GM12878 (cell line): ENCODE results near the gene FANCL. TPM values are rescaled to one million over a fixed set of nuclear protein-coding genes. Genes with fewer than 3 reads are reported as not detected.

Experiments used
- BCL11A ChIP-seq: IDR thresholded peaks from 2 replicates; pipeline ENCODE4 v1.6.1; 2011; ENCODE audit warnings: low read depth, low read length
- ESRRA ChIP-seq: IDR thresholded peaks from 2 replicates; pipeline ENCODE4 v1.6.1; 2012; ENCODE audit warnings: mild to moderate bottlenecking, low read length, improper control_type of control experiment
- ETV6 ChIP-seq, 2 experiments: fragments of 450-650 bp in 1 of 2; IDR thresholded peaks in 1 of 2; conservative IDR thresholded peaks in 1 of 2; 2 replicates each; pipeline ENCODE4 v1.6.1; 2014; ENCODE audit warnings: antibody characterized with exemption in 1 of 2, borderline replicate concordance in 1 of 2, low read depth in 1 of 2, mild to moderate bottlenecking in 1 of 2, moderate library complexity in 1 of 2
- IKZF1 ChIP-seq: fragments of 450-650 bp; conservative IDR thresholded peaks from 2 replicates; pipeline ENCODE4 v1.6.1; 2017; ENCODE audit warnings: antibody characterized with exemption, mild to moderate bottlenecking
- KAT2A ChIP-seq: conservative IDR thresholded peaks from 2 replicates; pipeline ENCODE4 v1.6.1; 2011; ENCODE audit warnings: low read depth, low read length; ENCODE audit not compliant: control insufficient read depth
- MEF2A ChIP-seq: IDR thresholded peaks from 2 replicates; pipeline ENCODE4 v1.6.1; 2011; ENCODE audit warnings: low read depth, mild to moderate bottlenecking, low read length, moderate library complexity; ENCODE audit not compliant: insufficient read depth
- MXI1 ChIP-seq: fragments of 150-350 bp; IDR thresholded peaks from 2 replicates; pipeline ENCODE4 v1.6.1; 2011; ENCODE audit warnings: low read depth, mild to moderate bottlenecking, inconsistent platforms, low read length, improper control_type of control experiment
- MYB ChIP-seq: fragments of 150-350 bp; IDR thresholded peaks from 2 replicates; pipeline ENCODE4 v1.6.1; 2014; ENCODE audit warnings: mild to moderate bottlenecking, low read depth, low read length, borderline replicate concordance
- NRF1 ChIP-seq: conservative IDR thresholded peaks from 2 replicates; pipeline ENCODE4 v1.6.1; 2011; ENCODE audit warnings: mild to moderate bottlenecking, low read depth, low read length, improper control_type of control experiment
- RCOR1 ChIP-seq: conservative IDR thresholded peaks from 2 replicates; pipeline ENCODE4 v1.6.1; 2012; ENCODE audit warnings: low read depth, low read length, improper control_type of control experiment
- SIN3A ChIP-seq: IDR thresholded peaks from 2 replicates; pipeline ENCODE4 v1.6.1; 2012; ENCODE audit warnings: low read depth, low read length, improper control_type of control experiment
- SPI1 ChIP-seq: IDR thresholded peaks from 2 replicates; pipeline ENCODE4 v1.6.1; 2011; ENCODE audit warnings: low read depth, mild to moderate bottlenecking, low read length, moderate library complexity, borderline replicate concordance; ENCODE audit not compliant: insufficient read depth
- SUPT20H ChIP-seq: IDR thresholded peaks from 2 replicates; pipeline ENCODE4 v1.6.1; 2011; ENCODE audit warnings: low read depth, mild to moderate bottlenecking, low read length, moderate library complexity, borderline replicate concordance; ENCODE audit not compliant: control insufficient read depth
- TARDBP ChIP-seq: IDR thresholded peaks from 2 replicates; pipeline ENCODE4 v1.6.1; 2016; ENCODE audit warnings: borderline replicate concordance
- TCF3 ChIP-seq: IDR thresholded peaks from 2 replicates; pipeline ENCODE4 v1.6.1; 2012; ENCODE audit warnings: low read depth, mild to moderate bottlenecking, low read length, borderline replicate concordance; ENCODE audit not compliant: insufficient read depth
- polyA plus RNA-seq, 11 experiments: library from polyadenylated mRNA; depleted of rRNA in 4 of 11; unstranded in 6 of 11; stranded (reverse) in 5 of 11; fragments of >200 nt; fragmentation: Nextera tagmentation in 4 of 11; fragmentation: Illumina TruSeq in 1 of 11; extraction: Ambion mirVana in 4 of 11; extraction: Trizol in 1 of 11; gene quantifications; 1 replicate in 1 of 11; 2 replicates in 10 of 11; pipeline versions ENCODE4 v1.2.1 to v1.2.3, GENCODE V29; 2011 to 2016; ENCODE audit warnings: inconsistent platforms in 2 of 11, missing spikeins in 2 of 11, low read depth in 1 of 11
- total RNA-seq, 4 experiments: library from RNA; depleted of rRNA in 3 of 4; stranded (reverse); fragments of >200 nt in 3 of 4; fragmentation: Illumina TruSeq in 1 of 4; extraction: Trizol in 1 of 4; gene quantifications; 2 replicates each; pipeline versions ENCODE4 v1.2.1 to v1.2.3, GENCODE V29; 2013 to 2021
- TF ChIP-seq, protein P1 (sequence below): fragments of 450-650 bp; formaldehyde crosslinking; IDR thresholded peaks from 2 replicates; pipeline ENCODE4 v1.4.0; 2022; ENCODE audit warnings: mild to moderate bottlenecking, moderate library complexity
- TF ChIP-seq, protein P2 (sequence below): fragments of 450-650 bp; IDR thresholded peaks from 2 replicates; pipeline ENCODE4 v1.6.1; 2016; ENCODE audit warnings: mild to moderate bottlenecking
- TF ChIP-seq, protein P3 (sequence below): fragments of 450-650 bp; IDR thresholded peaks from 2 replicates; pipeline ENCODE4 v1.6.1; 2017; ENCODE audit warnings: mild to moderate bottlenecking, moderate library complexity

The FANCL gene
- total and polyA plus RNA-seq, 10 of the 15 experiments (the other 5 are each of a cell fraction or from before 2014, with no cell fraction given), result 30.8 to 90.5 (median 52.3) TPM

DNA sequence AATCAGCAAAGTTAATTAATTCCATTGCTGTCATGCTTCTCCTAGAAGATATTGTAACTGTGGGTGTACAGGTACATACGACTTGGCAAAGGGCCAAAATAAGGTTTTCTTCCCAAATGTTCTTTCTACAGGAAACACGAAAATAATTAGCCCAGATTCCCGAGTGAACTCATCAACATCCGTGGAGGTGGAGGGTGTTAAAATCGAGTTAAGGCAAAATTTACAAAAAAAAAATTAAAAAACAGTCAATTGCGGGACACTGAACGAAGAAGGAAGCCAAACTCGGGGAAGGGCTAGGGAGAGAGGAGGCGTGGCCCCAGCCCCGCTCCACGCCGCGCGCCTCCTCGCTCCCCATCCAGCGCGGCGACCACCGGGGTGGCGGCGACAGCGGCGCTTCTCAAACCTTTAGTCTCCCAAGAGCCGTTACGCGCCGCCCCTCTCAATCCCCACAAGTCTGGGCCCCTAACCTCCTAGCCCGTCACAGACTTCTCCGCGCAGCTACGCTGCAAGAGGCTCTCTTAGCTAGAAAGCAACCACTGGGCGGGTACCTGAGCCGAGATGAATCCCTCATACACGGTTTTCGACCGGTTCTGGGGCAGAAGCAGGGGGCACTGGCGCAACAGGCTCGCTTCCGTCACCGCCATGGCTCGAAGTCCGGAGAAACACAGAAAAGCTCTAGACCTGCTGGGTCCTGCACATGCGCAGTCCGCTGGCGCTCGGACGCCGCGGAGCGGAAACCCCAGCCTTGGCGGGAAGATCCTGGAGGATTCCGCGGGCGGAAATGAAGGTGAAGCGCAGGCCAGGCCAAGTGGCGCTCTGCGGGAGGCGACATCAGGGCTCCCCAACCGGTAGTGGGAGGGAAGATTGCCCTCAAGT, at the start of gene FANCL (continued):
- TF ChIP-seq MEF2A (no peak), SPI1 (no peak), BCL11A (0 out of 2 replicates have a peak, but pooled peaks have one; percentile 17), KAT2A (no peak), TCF3 (no peak), ETV6 (conservative IDR thresholded peaks at IDR 0.05 in 1 of 2, IDR thresholded peaks at IDR 0.05 in 1 of 2; ENCODE audit: borderline replicate concordance in 1 of 2, low read depth in 1 of 2) (no peak), TARDBP (no peak), SIN3A (no peak), IKZF1 (peak; percentile 98), NRF1 (peak; percentile 72), SUPT20H (no peak), ESRRA (no peak), MYB (no peak), MXI1 (peak; percentile 71), RCOR1 (no peak)
- TF ChIP-seq, protein P1, sequence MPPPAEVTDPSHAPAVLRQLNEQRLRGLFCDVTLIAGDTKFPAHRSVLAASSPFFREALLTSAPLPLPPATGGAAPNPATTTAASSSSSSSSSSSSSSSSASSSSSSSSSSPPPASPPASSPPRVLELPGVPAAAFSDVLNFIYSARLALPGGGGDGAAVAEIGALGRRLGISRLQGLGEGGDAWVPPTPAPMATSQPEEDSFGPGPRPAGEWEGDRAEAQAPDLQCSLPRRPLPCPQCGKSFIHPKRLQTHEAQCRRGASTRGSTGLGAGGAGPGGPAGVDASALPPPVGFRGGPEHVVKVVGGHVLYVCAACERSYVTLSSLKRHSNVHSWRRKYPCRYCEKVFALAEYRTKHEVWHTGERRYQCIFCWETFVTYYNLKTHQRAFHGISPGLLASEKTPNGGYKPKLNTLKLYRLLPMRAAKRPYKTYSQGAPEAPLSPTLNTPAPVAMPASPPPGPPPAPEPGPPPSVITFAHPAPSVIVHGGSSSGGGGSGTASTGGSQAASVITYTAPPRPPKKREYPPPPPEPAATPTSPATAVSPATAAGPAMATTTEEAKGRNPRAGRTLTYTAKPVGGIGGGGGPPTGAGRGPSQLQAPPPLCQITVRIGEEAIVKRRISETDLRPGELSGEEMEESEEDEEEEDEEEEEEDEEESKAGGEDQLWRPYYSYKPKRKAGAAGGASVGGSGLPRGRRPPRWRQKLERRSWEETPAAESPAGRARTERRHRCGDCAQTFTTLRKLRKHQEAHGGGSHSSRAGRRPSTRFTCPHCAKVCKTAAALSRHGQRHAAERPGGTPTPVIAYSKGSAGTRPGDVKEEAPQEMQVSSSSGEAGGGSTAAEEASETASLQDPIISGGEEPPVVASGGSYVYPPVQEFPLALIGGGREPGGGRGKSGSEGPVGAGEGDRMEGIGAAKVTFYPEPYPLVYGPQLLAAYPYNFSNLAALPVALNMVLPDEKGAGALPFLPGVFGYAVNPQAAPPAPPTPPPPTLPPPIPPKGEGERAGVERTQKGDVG (CRISPR knock-in tag), result no peak
- TF ChIP-seq, protein P2, sequence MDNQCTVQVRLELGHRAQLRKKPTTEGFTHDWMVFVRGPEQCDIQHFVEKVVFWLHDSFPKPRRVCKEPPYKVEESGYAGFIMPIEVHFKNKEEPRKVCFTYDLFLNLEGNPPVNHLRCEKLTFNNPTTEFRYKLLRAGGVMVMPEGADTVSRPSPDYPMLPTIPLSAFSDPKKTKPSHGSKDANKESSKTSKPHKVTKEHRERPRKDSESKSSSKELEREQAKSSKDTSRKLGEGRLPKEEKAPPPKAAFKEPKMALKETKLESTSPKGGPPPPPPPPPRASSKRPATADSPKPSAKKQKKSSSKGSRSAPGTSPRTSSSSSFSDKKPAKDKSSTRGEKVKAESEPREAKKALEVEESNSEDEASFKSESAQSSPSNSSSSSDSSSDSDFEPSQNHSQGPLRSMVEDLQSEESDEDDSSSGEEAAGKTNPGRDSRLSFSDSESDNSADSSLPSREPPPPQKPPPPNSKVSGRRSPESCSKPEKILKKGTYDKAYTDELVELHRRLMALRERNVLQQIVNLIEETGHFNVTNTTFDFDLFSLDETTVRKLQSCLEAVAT, result no peak
- TF ChIP-seq, protein P3, sequence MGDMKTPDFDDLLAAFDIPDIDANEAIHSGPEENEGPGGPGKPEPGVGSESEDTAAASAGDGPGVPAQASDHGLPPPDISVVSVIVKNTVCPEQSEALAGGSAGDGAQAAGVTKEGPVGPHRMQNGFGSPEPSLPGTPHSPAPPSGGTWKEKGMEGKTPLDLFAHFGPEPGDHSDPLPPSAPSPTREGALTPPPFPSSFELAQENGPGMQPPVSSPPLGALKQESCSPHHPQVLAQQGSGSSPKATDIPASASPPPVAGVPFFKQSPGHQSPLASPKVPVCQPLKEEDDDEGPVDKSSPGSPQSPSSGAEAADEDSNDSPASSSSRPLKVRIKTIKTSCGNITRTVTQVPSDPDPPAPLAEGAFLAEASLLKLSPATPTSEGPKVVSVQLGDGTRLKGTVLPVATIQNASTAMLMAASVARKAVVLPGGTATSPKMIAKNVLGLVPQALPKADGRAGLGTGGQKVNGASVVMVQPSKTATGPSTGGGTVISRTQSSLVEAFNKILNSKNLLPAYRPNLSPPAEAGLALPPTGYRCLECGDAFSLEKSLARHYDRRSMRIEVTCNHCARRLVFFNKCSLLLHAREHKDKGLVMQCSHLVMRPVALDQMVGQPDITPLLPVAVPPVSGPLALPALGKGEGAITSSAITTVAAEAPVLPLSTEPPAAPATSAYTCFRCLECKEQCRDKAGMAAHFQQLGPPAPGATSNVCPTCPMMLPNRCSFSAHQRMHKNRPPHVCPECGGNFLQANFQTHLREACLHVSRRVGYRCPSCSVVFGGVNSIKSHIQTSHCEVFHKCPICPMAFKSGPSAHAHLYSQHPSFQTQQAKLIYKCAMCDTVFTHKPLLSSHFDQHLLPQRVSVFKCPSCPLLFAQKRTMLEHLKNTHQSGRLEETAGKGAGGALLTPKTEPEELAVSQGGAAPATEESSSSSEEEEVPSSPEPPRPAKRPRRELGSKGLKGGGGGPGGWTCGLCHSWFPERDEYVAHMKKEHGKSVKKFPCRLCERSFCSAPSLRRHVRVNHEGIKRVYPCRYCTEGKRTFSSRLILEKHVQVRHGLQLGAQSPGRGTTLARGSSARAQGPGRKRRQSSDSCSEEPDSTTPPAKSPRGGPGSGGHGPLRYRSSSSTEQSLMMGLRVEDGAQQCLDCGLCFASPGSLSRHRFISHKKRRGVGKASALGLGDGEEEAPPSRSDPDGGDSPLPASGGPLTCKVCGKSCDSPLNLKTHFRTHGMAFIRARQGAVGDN, result peak; percentile 79
